WTC11 (cell line): Measurements from ENCODE around the gene SORL1. TPM values are rescaled to one million over a fixed set of nuclear protein-coding genes. Genes with fewer than 3 reads are reported as not detected.

Experiments used
- ATAC-seq: fragments of 200-7000 bp; cut with Tn5 transposase; 2 replicates; pipeline ENCODE4 v1.10.0; 2021; ENCODE audit warnings: mild to moderate bottlenecking, moderate library complexity
- CTCF ChIA-PET: fragments of 300-600 bp; sonication (Branson Sonifier 250); formaldehyde crosslinking; loops from one replicate; lab custom pipeline; 2021; ENCODE audit warnings: antibody characterized with exemption; lab: Charles Lee
- POLR2A ChIA-PET: fragments of 350-600 bp; sonication (Branson Sonifier 250); formaldehyde crosslinking; loops from one replicate; lab custom pipeline; 2021; ENCODE audit warnings: antibody characterized with exemption; lab: Charles Lee
- DNase-seq: peaks from one replicate; pipeline ENCODE4 v3.0.0; 2021; ENCODE audit warnings: low spot score
- H3K27ac Mint-ChIP-seq: 2 replicates; pipeline ENCODE4 v1.8.0; 2021; ENCODE audit warnings: mixed read lengths
- H3K27me3 Mint-ChIP-seq: 2 replicates; pipeline ENCODE4 v1.8.0; 2021; ENCODE audit warnings: low read depth, mild to moderate bottlenecking, moderate library complexity, mixed read lengths
- H3K36me3 Mint-ChIP-seq: 2 replicates; pipeline ENCODE4 v1.8.0; 2021; ENCODE audit warnings: mixed read lengths
- H3K4me1 Mint-ChIP-seq: 2 replicates; pipeline ENCODE4 v1.8.0; 2022; ENCODE audit warnings: mixed read lengths
- H3K4me3 Mint-ChIP-seq: 2 replicates; pipeline ENCODE4 v1.8.0; 2021; ENCODE audit warnings: mild to moderate bottlenecking, moderate library complexity, mixed read lengths
- H3K9me3 Mint-ChIP-seq: 2 replicates; pipeline ENCODE4 v1.8.0; 2021; ENCODE audit warnings: mixed read lengths
- AR ChIP-seq: fragments of 250-450 bp; sonication (Bioruptor Pico); IDR thresholded peaks from 2 replicates; pipeline ENCODE4 v1.9.0; 2021; ENCODE audit warnings: mild to moderate bottlenecking
- ATF3 ChIP-seq: sonication (generic); formaldehyde crosslinking; conservative IDR thresholded peaks from 2 replicates; pipeline ENCODE4 v1.8.1; 2022; ENCODE audit warnings: mild to moderate bottlenecking, missing genetic modification reagents
- E2F4 ChIP-seq: sonication (generic); formaldehyde crosslinking; IDR thresholded peaks from 2 replicates; pipeline ENCODE4 v1.8.1; 2022; ENCODE audit warnings: low read depth, mild to moderate bottlenecking, moderate library complexity, missing genetic modification reagents, borderline replicate concordance
- FOXJ3 ChIP-seq: sonication (generic); formaldehyde crosslinking; IDR thresholded peaks from 2 replicates; pipeline ENCODE4 v1.9.0; 2021; ENCODE audit warnings: missing genetic modification reagents, mild to moderate bottlenecking, borderline replicate concordance
- FOXP1 ChIP-seq: sonication (generic); formaldehyde crosslinking; IDR thresholded peaks from 2 replicates; pipeline ENCODE4 v1.8.0; 2022; ENCODE audit warnings: missing genetic modification reagents, mild to moderate bottlenecking, moderate library complexity, borderline replicate concordance
- GTF2I ChIP-seq: fragments of 250-450 bp; sonication (Bioruptor Pico); conservative IDR thresholded peaks from 2 replicates; pipeline ENCODE4 v1.4.0; 2021; ENCODE audit warnings: mild to moderate bottlenecking
- IRF1 ChIP-seq: sonication (generic); formaldehyde crosslinking; IDR thresholded peaks from 2 replicates; pipeline ENCODE4 v1.8.0; 2023; ENCODE audit warnings: missing genetic modification reagents
- JUN ChIP-seq: sonication (generic); formaldehyde crosslinking; IDR thresholded peaks from 2 replicates; pipeline ENCODE4 v1.8.0; 2023; ENCODE audit warnings: mild to moderate bottlenecking, missing genetic modification reagents
- NFATC4 ChIP-seq: fragments of 250-450 bp; sonication (Bioruptor Pico); IDR thresholded peaks from 2 replicates; pipeline ENCODE4 v1.9.0; 2021; ENCODE audit warnings: mild to moderate bottlenecking
- NR3C1 ChIP-seq: sonication (generic); formaldehyde crosslinking; conservative IDR thresholded peaks from 2 replicates; pipeline ENCODE4 v1.8.1; 2023; ENCODE audit warnings: low read depth, mild to moderate bottlenecking, missing genetic modification reagents
- PRDM15 ChIP-seq: sonication (generic); formaldehyde crosslinking; IDR thresholded peaks from 2 replicates; pipeline ENCODE4 v1.8.0; 2022; ENCODE audit warnings: missing genetic modification reagents
- RELA ChIP-seq: sonication (generic); formaldehyde crosslinking; IDR thresholded peaks from 2 replicates; pipeline ENCODE4 v1.8.1; 2022; ENCODE audit warnings: missing genetic modification reagents, mild to moderate bottlenecking, borderline replicate concordance
- ZNF396 ChIP-seq: fragments of 250-450 bp; sonication (Bioruptor Pico); IDR thresholded peaks from 2 replicates; pipeline ENCODE4 v1.8.0; 2021; ENCODE audit warnings: mild to moderate bottlenecking, moderate library complexity, borderline replicate concordance
- total RNA-seq: library from RNA; stranded (reverse); gene quantifications from 3 replicates; pipeline ENCODE4 v1.2.3, GENCODE V29; 2021
- TF ChIP-seq, protein P1 (sequence below): sonication (generic); formaldehyde crosslinking; IDR thresholded peaks from 2 replicates; pipeline ENCODE4 v1.8.0; 2023; ENCODE audit warnings: mild to moderate bottlenecking, missing genetic modification reagents
- TF ChIP-seq, protein P2 (sequence below): sonication (generic); formaldehyde crosslinking; IDR thresholded peaks from 2 replicates; pipeline ENCODE4 v1.8.1; 2022; ENCODE audit warnings: mild to moderate bottlenecking, missing genetic modification reagents, moderate library complexity, borderline replicate concordance
- TF ChIP-seq, protein P3 (sequence below): fragments of 250-450 bp; sonication (Bioruptor Pico); IDR thresholded peaks from 2 replicates; pipeline ENCODE4 v1.8.0; 2021; ENCODE audit warnings: mild to moderate bottlenecking

SORL1 gene
- total RNA-seq, 1 experiment from 2014 or later, result 87.1 TPM

- TF ChIP-seq, protein P1, sequence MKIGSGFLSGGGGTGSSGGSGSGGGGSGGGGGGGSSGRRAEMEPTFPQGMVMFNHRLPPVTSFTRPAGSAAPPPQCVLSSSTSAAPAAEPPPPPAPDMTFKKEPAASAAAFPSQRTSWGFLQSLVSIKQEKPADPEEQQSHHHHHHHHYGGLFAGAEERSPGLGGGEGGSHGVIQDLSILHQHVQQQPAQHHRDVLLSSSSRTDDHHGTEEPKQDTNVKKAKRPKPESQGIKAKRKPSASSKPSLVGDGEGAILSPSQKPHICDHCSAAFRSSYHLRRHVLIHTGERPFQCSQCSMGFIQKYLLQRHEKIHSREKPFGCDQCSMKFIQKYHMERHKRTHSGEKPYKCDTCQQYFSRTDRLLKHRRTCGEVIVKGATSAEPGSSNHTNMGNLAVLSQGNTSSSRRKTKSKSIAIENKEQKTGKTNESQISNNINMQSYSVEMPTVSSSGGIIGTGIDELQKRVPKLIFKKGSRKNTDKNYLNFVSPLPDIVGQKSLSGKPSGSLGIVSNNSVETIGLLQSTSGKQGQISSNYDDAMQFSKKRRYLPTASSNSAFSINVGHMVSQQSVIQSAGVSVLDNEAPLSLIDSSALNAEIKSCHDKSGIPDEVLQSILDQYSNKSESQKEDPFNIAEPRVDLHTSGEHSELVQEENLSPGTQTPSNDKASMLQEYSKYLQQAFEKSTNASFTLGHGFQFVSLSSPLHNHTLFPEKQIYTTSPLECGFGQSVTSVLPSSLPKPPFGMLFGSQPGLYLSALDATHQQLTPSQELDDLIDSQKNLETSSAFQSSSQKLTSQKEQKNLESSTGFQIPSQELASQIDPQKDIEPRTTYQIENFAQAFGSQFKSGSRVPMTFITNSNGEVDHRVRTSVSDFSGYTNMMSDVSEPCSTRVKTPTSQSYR (CRISPR knock-in tag), result no peak
Measured at GRCh38 chr11:121588747-121589146, 136.6 kb downstream of the SORL1 start (continued).

DNA sequence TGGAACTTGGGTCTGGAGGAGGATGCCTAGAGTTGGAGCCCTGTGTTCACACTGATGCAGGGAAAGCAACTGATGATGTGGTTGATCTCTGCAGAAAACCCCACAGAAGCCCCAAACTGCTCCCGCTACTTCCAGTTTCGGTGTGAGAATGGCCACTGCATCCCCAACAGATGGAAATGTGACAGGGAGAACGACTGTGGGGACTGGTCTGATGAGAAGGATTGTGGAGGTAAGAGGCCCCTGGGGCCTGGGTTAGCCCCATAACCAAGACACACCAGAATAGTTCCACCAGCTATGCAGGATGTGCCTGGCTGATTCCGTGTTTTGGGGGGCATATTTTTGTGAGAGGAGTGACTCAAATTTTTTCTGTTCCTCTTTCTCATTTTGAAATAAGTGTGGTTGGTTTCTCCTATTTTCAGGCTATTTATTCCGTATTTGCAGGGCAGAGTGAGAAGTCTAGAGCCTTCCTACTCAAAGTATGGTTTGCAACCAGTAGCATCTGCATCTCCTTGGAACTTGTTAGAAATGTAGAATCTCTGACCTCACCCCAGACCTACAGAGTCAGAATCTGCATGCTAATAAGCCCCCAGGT, 137.9 kb downstream of the SORL1 start:
- Mint-ChIP-seq H3K9me3 (no peaks in the 10 kb centered on the region), H3K4me3 (no peak overlapping the region), H3K27me3 (no peaks in the 10 kb centered on the region), H3K36me3 (peaks cover 68% of the 10 kb centered on the region), H3K27ac (peak overlapping the region; percentile 42), H3K4me1 (no peaks in the 10 kb centered on the region)
- CTCF ChIA-PET, result interaction anchor here (1.2 to 2.2 kb wide), 4 partner anchors 19 to 484 kb away, joined by 3 to 13 read pairs (median 6); partner anchors contain the start of genes SORL1 and SORL1-AS1
- TF ChIP-seq, protein P2, sequence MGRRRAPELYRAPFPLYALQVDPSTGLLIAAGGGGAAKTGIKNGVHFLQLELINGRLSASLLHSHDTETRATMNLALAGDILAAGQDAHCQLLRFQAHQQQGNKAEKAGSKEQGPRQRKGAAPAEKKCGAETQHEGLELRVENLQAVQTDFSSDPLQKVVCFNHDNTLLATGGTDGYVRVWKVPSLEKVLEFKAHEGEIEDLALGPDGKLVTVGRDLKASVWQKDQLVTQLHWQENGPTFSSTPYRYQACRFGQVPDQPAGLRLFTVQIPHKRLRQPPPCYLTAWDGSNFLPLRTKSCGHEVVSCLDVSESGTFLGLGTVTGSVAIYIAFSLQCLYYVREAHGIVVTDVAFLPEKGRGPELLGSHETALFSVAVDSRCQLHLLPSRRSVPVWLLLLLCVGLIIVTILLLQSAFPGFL (CRISPR knock-in tag), result no peak
- TF ChIP-seq PRDM15 (CRISPR knock-in tag), result no peak
- TF ChIP-seq NFATC4 (CRISPR knock-in tag), result no peak
- no peak for TF ChIP-seq ATF3
- TF ChIP-seq FOXP1, result no peak
- TF ChIP-seq, protein P3, sequence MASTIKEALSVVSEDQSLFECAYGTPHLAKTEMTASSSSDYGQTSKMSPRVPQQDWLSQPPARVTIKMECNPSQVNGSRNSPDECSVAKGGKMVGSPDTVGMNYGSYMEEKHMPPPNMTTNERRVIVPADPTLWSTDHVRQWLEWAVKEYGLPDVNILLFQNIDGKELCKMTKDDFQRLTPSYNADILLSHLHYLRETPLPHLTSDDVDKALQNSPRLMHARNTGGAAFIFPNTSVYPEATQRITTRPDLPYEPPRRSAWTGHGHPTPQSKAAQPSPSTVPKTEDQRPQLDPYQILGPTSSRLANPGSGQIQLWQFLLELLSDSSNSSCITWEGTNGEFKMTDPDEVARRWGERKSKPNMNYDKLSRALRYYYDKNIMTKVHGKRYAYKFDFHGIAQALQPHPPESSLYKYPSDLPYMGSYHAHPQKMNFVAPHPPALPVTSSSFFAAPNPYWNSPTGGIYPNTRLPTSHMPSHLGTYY, result no peak
- DNase-seq (no peak), ATAC-seq (no peak; the same call in 1 of the 2 replicates)
- POLR2A ChIA-PET, result no interaction called here

DNA sequence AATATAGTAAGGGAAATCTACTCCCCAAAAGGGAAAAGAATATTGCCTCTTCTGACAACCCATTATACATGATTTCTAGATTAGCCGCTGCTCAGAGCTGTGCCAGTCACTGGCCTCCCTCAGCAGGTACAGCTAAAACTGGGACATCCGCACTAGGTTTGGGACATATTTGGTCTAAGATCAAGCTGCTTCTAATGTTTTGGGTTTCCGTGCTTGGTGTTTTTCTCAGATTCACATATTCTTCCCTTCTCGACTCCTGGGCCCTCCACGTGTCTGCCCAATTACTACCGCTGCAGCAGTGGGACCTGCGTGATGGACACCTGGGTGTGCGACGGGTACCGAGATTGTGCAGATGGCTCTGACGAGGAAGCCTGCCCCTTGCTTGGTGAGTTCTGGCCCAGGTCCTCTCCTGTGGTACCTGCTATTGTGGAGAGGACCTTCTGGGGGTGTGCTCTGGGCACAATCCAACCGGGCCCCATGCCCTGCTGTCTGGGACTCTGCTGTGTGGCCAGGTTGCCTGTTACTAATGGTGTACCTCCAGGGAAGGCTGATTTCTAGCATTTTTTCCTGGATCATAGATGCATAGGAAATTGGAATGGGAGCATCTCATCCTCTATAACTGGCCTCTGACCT, 138.8 kb downstream of the SORL1 start:
- CTCF ChIA-PET, result interaction anchor here (0.6 to 2.2 kb wide), 24 partner anchors 10 to 485 kb away, joined by 3 to 13 read pairs (median 4); partner anchors contain the start of genes SORL1 and SORL1-AS1
- POLR2A ChIA-PET, result interaction anchor here (1.2 kb wide), 1 partner anchor 144 kb away, joined by 3 read pairs; no protein-coding TSS in a partner anchor
- no peak overlapping the region for H3K4me3 Mint-ChIP-seq
- H3K36me3 Mint-ChIP-seq, result peaks cover 75% of the 10 kb centered on the region
- no peaks in the 10 kb centered on the region for H3K27me3 Mint-ChIP-seq
- H3K4me1 Mint-ChIP-seq, result no peaks in the 10 kb centered on the region
- no peak overlapping the region for H3K27ac Mint-ChIP-seq
- H3K9me3 Mint-ChIP-seq, result no peaks in the 10 kb centered on the region
- peak; percentile 39 for ATAC-seq
- no peak for DNase-seq
- TF ChIP-seq RELA (CRISPR knock-in tag) (no peak), JUN (CRISPR knock-in tag) (no peak), FOXJ3 (CRISPR knock-in tag) (no peak), ZNF396 (CRISPR knock-in tag) (no peak), GTF2I (CRISPR knock-in tag) (no peak), NR3C1 (no peak), AR (CRISPR knock-in tag) (no peak), E2F4 (CRISPR knock-in tag) (no peak), IRF1 (CRISPR knock-in tag) (no peak)
